HCT116 (cell line): ENCODE results near the gene NAGLU. TPM values are rescaled to one million over a fixed set of nuclear protein-coding genes. Genes with fewer than 3 reads are reported as not detected.

Source experiments
- ATAC-seq: fragments of 200-7000 bp; cut with Tn5 transposase; 2 replicates; pipeline ENCODE4 v1.9.1; 2020; ENCODE audit warnings: mild to moderate bottlenecking, moderate library complexity
- BruUV-seq: library from RNA; stranded (reverse); fragments of 400-500 nt; replicated peaks from 2 replicates; lab custom pipeline; 2021; lab: Mats Ljungman, UMichigan
- CTCF ChIA-PET: fragments of 300-600 bp; sonication (Branson Sonifier 250); formaldehyde crosslinking; loops from one replicate; lab custom pipeline; 2021; ENCODE audit warnings: antibody characterized with exemption; lab: Charles Lee
- POLR2A ChIA-PET: fragments of 300-600, 350-600 bp; sonication (Branson Sonifier 250); formaldehyde crosslinking; loops from one replicate; lab custom pipeline; 2021; ENCODE audit warnings: antibody characterized with exemption; lab: Charles Lee
- RAD21 ChIA-PET, 2 experiments: fragments of 300-600 bp; sonication (Branson Sonifier 250); formaldehyde crosslinking; loops; one replicate each; lab custom pipeline; 2023; ENCODE audit warnings: low total read pairs in 2 of 2; ENCODE audit not compliant: uncharacterized antibody in 2 of 2, unreplicated experiment in 2 of 2, low non-redundant PET in 1 of 2; lab: Charles Lee
- DNase-seq: peaks from one replicate; pipeline ENCODE4 v3.0.0-alpha.2; 2010; ENCODE audit warnings: low read depth, low spot score
- H2AFZ ChIP-seq: fragments of 200-600 bp; shearing (Covaris generic), sonication (generic); 2 replicates; pipeline ENCODE4 v1.6.1; 2017; ENCODE audit warnings: low read depth, mixed run types, mixed read lengths, antibody characterized with exemption, low read length; ENCODE audit not compliant: poor library complexity, severe bottlenecking
- H3K27ac ChIP-seq: 2 replicates; pipeline ENCODE4 v1.5.1; 2012; ENCODE audit warnings: low read depth, low read length
- H3K27me3 ChIP-seq: fragments of 200-600 bp; sonication (generic); 2 replicates; pipeline ENCODE4 v1.6.1; 2016; ENCODE audit warnings: mixed run types, low read length, mixed read lengths; ENCODE audit not compliant: insufficient read depth
- H3K36me3 ChIP-seq, 2 experiments: fragments of 200-500 bp in 1 of 2; fragments of 200-600 bp in 1 of 2; sonication (Bioruptor generic) in 1 of 2; sonication (generic) in 1 of 2; 2 replicates each; pipeline versions ENCODE4 v1.5.1 to v1.6.1; 2014 to 2016; ENCODE audit warnings: low read length in 2 of 2, inconsistent platforms in 1 of 2, mixed read lengths in 1 of 2, mixed run types in 1 of 2; ENCODE audit not compliant: insufficient read depth in 2 of 2, control insufficient read depth in 1 of 2
- H3K4me1 ChIP-seq, 2 experiments: fragments of 200-600 bp in 1 of 2; sonication (generic) in 1 of 2; 2 replicates each; pipeline versions ENCODE4 v1.5.1 to v1.6.1; 2012 to 2017; ENCODE audit warnings: low read length in 2 of 2, inconsistent platforms in 1 of 2, mild to moderate bottlenecking in 1 of 2, mixed read lengths in 1 of 2, mixed run types in 1 of 2, moderate library complexity in 1 of 2; ENCODE audit not compliant: insufficient read depth in 2 of 2, control insufficient read depth in 1 of 2
- H3K4me2 ChIP-seq: fragments of 200-600 bp; sonication (generic); 2 replicates; pipeline ENCODE4 v1.6.1; 2017; ENCODE audit warnings: mixed run types, low read length, mixed read lengths
- H3K4me3 ChIP-seq, 2 experiments: fragments of 200-600 bp in 1 of 2; sonication (generic) in 1 of 2; replicated peaks in 1 of 2; 2 replicates each; pipeline ENCODE4 v1.5.1; 2011 to 2016; ENCODE audit warnings: low read length in 2 of 2, control low read depth in 1 of 2, low read depth in 1 of 2, mild to moderate bottlenecking in 1 of 2, mixed read lengths in 1 of 2, mixed run types in 1 of 2
- H3K79me2 ChIP-seq: fragments of 200-600 bp; sonication (generic); 2 replicates; pipeline ENCODE4 v1.6.1; 2017; ENCODE audit warnings: mild to moderate bottlenecking, mixed run types, low read length, moderate library complexity, mixed read lengths; ENCODE audit not compliant: insufficient read depth
- H3K9ac ChIP-seq: fragments of 200-600 bp; sonication (generic); 2 replicates; pipeline ENCODE4 v1.6.1; 2016; ENCODE audit warnings: low read length, mixed read lengths
- H3K9me2 ChIP-seq: fragments of 200-600 bp; sonication (generic), shearing (Covaris generic); 2 replicates; pipeline ENCODE4 v1.6.1; 2017; ENCODE audit warnings: mixed run types, mild to moderate bottlenecking, moderate library complexity; ENCODE audit not compliant: insufficient read depth
- H3K9me3 ChIP-seq, 2 experiments: fragments of 200-500 bp in 1 of 2; fragments of 200-600 bp in 1 of 2; sonication (Bioruptor generic) in 1 of 2; sonication (generic) in 1 of 2; 2 replicates each; pipeline ENCODE4 v1.6.1; 2014 to 2017; ENCODE audit warnings: low read length in 2 of 2, mixed read lengths in 2 of 2, inconsistent platforms in 1 of 2, low read depth in 1 of 2, mild to moderate bottlenecking in 1 of 2, mixed run types in 1 of 2, moderate library complexity in 1 of 2; ENCODE audit not compliant: control insufficient read depth in 1 of 2, insufficient read depth in 1 of 2
- H4K20me1 ChIP-seq: fragments of 200-600 bp; sonication (generic), shearing (Covaris generic); 2 replicates; pipeline ENCODE4 v1.6.1; 2017; ENCODE audit warnings: mixed run types, mild to moderate bottlenecking, moderate library complexity; ENCODE audit not compliant: insufficient read depth
- ATF3 ChIP-seq: IDR thresholded peaks from 2 replicates; pipeline ENCODE4 v1.6.1; 2012
- CBX3 ChIP-seq: IDR thresholded peaks from 2 replicates; pipeline ENCODE4 v1.6.1; 2012; ENCODE audit warnings: low read depth
- EGR1 ChIP-seq: IDR thresholded peaks from 2 replicates; pipeline ENCODE4 v1.6.1; 2012; ENCODE audit warnings: low read depth
- ELF1 ChIP-seq: IDR thresholded peaks from 2 replicates; pipeline ENCODE4 v1.6.1; 2012; ENCODE audit warnings: low read depth, borderline replicate concordance
- EZH2 ChIP-seq: fragments of 200-600 bp; sonication (generic); IDR thresholded peaks from 2 replicates; pipeline ENCODE4 v1.6.1; 2017; ENCODE audit warnings: antibody characterized with exemption, mixed run types
- EZH2phosphoT487 ChIP-seq: fragments of 200-600 bp; IDR thresholded peaks from 2 replicates; pipeline ENCODE4 v1.6.1; 2018; ENCODE audit warnings: antibody characterized with exemption, borderline replicate concordance
- FOSL1 ChIP-seq: IDR thresholded peaks from 2 replicates; pipeline ENCODE4 v1.6.1; 2012; ENCODE audit warnings: low read depth
- JUND ChIP-seq: IDR thresholded peaks from 2 replicates; pipeline ENCODE4 v1.6.1; 2012
- MAX ChIP-seq: IDR thresholded peaks from 2 replicates; pipeline ENCODE4 v1.6.1; 2012
- POLR2AphosphoS5 ChIP-seq: IDR thresholded peaks from 2 replicates; pipeline ENCODE4 v1.6.1; 2011; ENCODE audit warnings: mild to moderate bottlenecking, low read depth, low read length, moderate library complexity
- RAD21 ChIP-seq: IDR thresholded peaks from 2 replicates; pipeline ENCODE4 v1.6.1; 2012; ENCODE audit warnings: low read depth, mild to moderate bottlenecking
- SIN3A ChIP-seq: IDR thresholded peaks from 2 replicates; pipeline ENCODE4 v1.6.1; 2012; ENCODE audit warnings: low read depth
- SP1 ChIP-seq: IDR thresholded peaks from 2 replicates; pipeline ENCODE4 v1.6.1; 2012; ENCODE audit warnings: low read depth
- SRF ChIP-seq: IDR thresholded peaks from 2 replicates; pipeline ENCODE4 v1.6.1; 2012; ENCODE audit warnings: low read depth
- TCF7L2 ChIP-seq: IDR thresholded peaks from 2 replicates; pipeline ENCODE4 v1.7.0; 2011; ENCODE audit warnings: borderline replicate concordance, inconsistent platforms; ENCODE audit not compliant: insufficient read depth, insufficient read length; ENCODE audit errors: extremely low read depth
- YY1 ChIP-seq: IDR thresholded peaks from 2 replicates; pipeline ENCODE4 v1.6.1; 2011; ENCODE audit warnings: low read length, low read depth, moderate library complexity, mild to moderate bottlenecking; ENCODE audit not compliant: insufficient replicate concordance; ENCODE audit errors: extremely low read depth
- ZNF274 ChIP-seq: fragments of 200-500 bp; sonication (Bioruptor generic); IDR thresholded peaks from 2 replicates; pipeline ENCODE4 v1.6.1; 2014; ENCODE audit warnings: mild to moderate bottlenecking, low read depth, low read length, inconsistent platforms
- intact Hi-C: fragments of 100-400 bp; cut with micrococcal nuclease; formaldehyde crosslinking; loops from 2 replicates; pipeline ENCODE4 v1.10.0; 2022
- total RNA-seq: library from RNA; stranded (reverse); gene quantifications from one replicate; pipeline ENCODE4 v1.2.1, GENCODE V29; 2021; ENCODE audit not compliant: unreplicated experiment
- TF ChIP-seq, protein P1 (sequence below): IDR thresholded peaks from 2 replicates; pipeline ENCODE4 v1.6.1; 2011; ENCODE audit warnings: mild to moderate bottlenecking, low read length, moderate library complexity; ENCODE audit not compliant: insufficient replicate concordance; ENCODE audit errors: extremely low read depth
- TF ChIP-seq, protein P2 (sequence below), 3 experiments: fragments of 200-600 bp in 1 of 3; sonication (generic) in 1 of 3; IDR thresholded peaks in 2 of 3; conservative IDR thresholded peaks in 1 of 3; 2 replicates each; pipeline ENCODE4 v1.5.1; 2012 to 2017; ENCODE audit warnings: low read depth in 2 of 3, low read length in 2 of 3, antibody characterized with exemption in 1 of 3, borderline replicate concordance in 1 of 3, control low read depth in 1 of 3, mild to moderate bottlenecking in 1 of 3, mixed read lengths in 1 of 3, mixed run types in 1 of 3, moderate library complexity in 1 of 3; ENCODE audit not compliant: insufficient read depth in 1 of 3

NAGLU gene
- total RNA-seq, 1 experiment from 2014 or later = 17.7 TPM

GRCh38 chr17:42518046-42518754 is 17.8 kb upstream of the NAGLU start:
- intact Hi-C loops = loop anchor here (5.0 kb wide), 1 partner anchor 111 kb away; no protein-coding TSS in a partner anchor
- TF ChIP-seq SP1 = peak; percentile 91
- TF ChIP-seq EGR1 = 0 out of 2 replicates have a peak, but pooled peaks have one; percentile 20
- no peak for TF ChIP-seq YY1
- no peak for TF ChIP-seq ZNF274
- peak; percentile 16 for TF ChIP-seq TCF7L2
- peak; percentile 52; the same call in 1 of the 2 replicates for TF ChIP-seq SIN3A
- TF ChIP-seq ATF3 = no peak
- TF ChIP-seq, protein P1, sequence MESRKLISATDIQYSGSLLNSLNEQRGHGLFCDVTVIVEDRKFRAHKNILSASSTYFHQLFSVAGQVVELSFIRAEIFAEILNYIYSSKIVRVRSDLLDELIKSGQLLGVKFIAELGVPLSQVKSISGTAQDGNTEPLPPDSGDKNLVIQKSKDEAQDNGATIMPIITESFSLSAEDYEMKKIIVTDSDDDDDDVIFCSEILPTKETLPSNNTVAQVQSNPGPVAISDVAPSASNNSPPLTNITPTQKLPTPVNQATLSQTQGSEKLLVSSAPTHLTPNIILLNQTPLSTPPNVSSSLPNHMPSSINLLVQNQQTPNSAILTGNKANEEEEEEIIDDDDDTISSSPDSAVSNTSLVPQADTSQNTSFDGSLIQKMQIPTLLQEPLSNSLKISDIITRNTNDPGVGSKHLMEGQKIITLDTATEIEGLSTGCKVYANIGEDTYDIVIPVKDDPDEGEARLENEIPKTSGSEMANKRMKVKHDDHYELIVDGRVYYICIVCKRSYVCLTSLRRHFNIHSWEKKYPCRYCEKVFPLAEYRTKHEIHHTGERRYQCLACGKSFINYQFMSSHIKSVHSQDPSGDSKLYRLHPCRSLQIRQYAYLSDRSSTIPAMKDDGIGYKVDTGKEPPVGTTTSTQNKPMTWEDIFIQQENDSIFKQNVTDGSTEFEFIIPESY = peak; percentile 27
- no peak for TF ChIP-seq EZH2phosphoT487
- TF ChIP-seq ELF1 = no peak
- TF ChIP-seq CBX3 = peak; percentile 69; the same call in 1 of the 2 replicates
- TF ChIP-seq, protein P2, sequence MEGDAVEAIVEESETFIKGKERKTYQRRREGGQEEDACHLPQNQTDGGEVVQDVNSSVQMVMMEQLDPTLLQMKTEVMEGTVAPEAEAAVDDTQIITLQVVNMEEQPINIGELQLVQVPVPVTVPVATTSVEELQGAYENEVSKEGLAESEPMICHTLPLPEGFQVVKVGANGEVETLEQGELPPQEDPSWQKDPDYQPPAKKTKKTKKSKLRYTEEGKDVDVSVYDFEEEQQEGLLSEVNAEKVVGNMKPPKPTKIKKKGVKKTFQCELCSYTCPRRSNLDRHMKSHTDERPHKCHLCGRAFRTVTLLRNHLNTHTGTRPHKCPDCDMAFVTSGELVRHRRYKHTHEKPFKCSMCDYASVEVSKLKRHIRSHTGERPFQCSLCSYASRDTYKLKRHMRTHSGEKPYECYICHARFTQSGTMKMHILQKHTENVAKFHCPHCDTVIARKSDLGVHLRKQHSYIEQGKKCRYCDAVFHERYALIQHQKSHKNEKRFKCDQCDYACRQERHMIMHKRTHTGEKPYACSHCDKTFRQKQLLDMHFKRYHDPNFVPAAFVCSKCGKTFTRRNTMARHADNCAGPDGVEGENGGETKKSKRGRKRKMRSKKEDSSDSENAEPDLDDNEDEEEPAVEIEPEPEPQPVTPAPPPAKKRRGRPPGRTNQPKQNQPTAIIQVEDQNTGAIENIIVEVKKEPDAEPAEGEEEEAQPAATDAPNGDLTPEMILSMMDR (IDR thresholded peaks at IDR 0.05 in 2 of 3, conservative IDR thresholded peaks at IDR 0.05 in 1 of 3; ENCODE audit: borderline replicate concordance in 1 of 3, insufficient read depth in 1 of 3, low read depth in 2 of 3, low read length in 2 of 3) = no peak
- peak; percentile 64; the same call in 1 of the 2 replicates for TF ChIP-seq POLR2AphosphoS5
- TF ChIP-seq RAD21 = no peak
- TF ChIP-seq FOSL1 = peak; percentile 93
- TF ChIP-seq EZH2 = no peak
- peak; percentile 86 for TF ChIP-seq SRF
- peak; percentile 88 for TF ChIP-seq JUND
- TF ChIP-seq MAX = peak; percentile 72
- ATAC-seq (peak; percentile 30), DNase-seq (peak; percentile 79)
- ChIA-PET POLR2A (interaction anchor here (0.5 to 4.6 kb wide), 5 partner anchors 9 to 515 kb away, joined by 3 to 28 read pairs (median 7); partner anchors contain the start of genes CAVIN1 and NAGLU), CTCF (interaction anchor here (0.5 to 2.6 kb wide), 28 partner anchors 9 to 296 kb away, joined by 3 to 22 read pairs (median 4); partner anchors contain the start of genes CAVIN1, NAGLU and STAT3), RAD21 (interaction anchor here (0.6 to 1.5 kb wide), 4 partner anchors 8 to 11 kb away, joined by 3 to 6 read pairs (median 4); no protein-coding TSS in a partner anchor)
- Histone ChIP-seq H3K9me3 (no peaks in the 10 kb centered on the region), H3K79me2 (no peaks in the 10 kb centered on the region), H3K9me2 (no peaks in the 10 kb centered on the region), H3K4me1 (peaks cover 39 to 52% of the 10 kb centered on the region in 2 experiments), H2AFZ (no peak overlapping the region), H3K4me2 (peak overlapping the region; percentile 78), H3K36me3 (peaks cover 3 to 5% of the 10 kb centered on the region in 2 experiments; a peak in 3 of 4 replicates), H3K9ac (peak overlapping the region; percentile 63), H3K27me3 (no peaks in the 10 kb centered on the region), H4K20me1 (no peaks in the 10 kb centered on the region), H3K27ac (peak overlapping the region; percentile 93), H3K4me3 (peak overlapping the region in 1 of 2 experiments; percentile 35; a peak in 3 of 4 replicates)
- BruUV-seq = TSS peak; percentile 85
